Fibroblast of pulmonary artery (primary cell): Measurements from ENCODE around the gene GCG.

ENCODE experiments used
- DNase-seq: peaks from one replicate; pipeline ENCODE4 v3.0.0-alpha.2; 2010; ENCODE audit warnings: low read depth
- H3K4me3 ChIP-seq: replicated peaks from 2 replicates; pipeline ENCODE4 v1.5.1; 2011; ENCODE audit warnings: low read depth, mild to moderate bottlenecking, control low read depth, low read length, moderate library complexity
- TF ChIP-seq, protein P1 (sequence below): IDR thresholded peaks from 2 replicates; pipeline ENCODE4 v1.5.1; 2011; ENCODE audit warnings: mild to moderate bottlenecking, control low read depth, low read length, inconsistent platforms; ENCODE audit errors: missing control alignments

GCG gene

DNA sequence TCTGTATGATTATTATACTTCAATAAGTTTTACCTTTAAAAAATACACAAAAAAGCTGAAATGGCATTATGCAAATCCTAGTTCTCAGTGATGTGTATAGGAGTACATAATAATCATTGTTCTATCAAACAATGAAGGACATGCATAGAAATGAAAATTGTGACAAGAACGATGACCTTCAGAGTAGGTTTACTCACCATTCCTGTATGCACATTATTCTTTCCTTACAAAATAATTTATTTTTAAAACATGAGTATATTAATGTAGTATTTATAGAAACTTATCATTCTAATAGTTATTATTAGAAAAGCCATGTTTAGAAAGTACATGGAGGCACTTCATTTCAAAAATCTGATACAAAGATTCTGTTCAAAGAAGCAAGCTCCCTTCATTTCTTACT lies 45.3 kb downstream of the GCG start:
- no peak for DNase-seq
- no peak overlapping the region for H3K4me3 ChIP-seq
- TF ChIP-seq, protein P1, sequence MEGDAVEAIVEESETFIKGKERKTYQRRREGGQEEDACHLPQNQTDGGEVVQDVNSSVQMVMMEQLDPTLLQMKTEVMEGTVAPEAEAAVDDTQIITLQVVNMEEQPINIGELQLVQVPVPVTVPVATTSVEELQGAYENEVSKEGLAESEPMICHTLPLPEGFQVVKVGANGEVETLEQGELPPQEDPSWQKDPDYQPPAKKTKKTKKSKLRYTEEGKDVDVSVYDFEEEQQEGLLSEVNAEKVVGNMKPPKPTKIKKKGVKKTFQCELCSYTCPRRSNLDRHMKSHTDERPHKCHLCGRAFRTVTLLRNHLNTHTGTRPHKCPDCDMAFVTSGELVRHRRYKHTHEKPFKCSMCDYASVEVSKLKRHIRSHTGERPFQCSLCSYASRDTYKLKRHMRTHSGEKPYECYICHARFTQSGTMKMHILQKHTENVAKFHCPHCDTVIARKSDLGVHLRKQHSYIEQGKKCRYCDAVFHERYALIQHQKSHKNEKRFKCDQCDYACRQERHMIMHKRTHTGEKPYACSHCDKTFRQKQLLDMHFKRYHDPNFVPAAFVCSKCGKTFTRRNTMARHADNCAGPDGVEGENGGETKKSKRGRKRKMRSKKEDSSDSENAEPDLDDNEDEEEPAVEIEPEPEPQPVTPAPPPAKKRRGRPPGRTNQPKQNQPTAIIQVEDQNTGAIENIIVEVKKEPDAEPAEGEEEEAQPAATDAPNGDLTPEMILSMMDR: no peak

DNA sequence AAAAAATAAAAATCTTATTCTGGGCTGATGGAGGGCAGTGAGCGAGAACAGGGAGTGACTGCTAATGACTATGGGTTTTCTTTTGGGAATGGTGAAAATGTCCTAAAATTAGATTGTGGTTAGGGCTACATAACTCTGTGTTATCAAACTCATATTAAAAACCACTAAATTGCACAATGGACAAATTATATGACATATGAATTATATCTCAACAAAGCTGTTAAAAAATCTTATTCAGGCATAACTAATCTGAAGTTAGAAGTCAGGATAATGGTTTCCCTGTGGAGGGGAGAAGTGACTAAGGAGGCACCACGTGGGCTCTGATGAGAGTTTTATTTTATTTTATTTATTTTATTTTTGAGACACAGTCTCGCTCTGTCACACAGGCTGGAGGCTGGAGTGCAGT lies 45.9 kb downstream of the GCG start:
- TF ChIP-seq, protein P1: no peak
- DNase-seq: peak; percentile 60
- no peak overlapping the region for H3K4me3 ChIP-seq

GRCh38 chr2:162103443-162104009 lies 48.5 kb downstream of the GCG start:
- TF ChIP-seq, protein P1: no peak
- peak; percentile 54 for DNase-seq
- H3K4me3 ChIP-seq: no peak overlapping the region

DNA sequence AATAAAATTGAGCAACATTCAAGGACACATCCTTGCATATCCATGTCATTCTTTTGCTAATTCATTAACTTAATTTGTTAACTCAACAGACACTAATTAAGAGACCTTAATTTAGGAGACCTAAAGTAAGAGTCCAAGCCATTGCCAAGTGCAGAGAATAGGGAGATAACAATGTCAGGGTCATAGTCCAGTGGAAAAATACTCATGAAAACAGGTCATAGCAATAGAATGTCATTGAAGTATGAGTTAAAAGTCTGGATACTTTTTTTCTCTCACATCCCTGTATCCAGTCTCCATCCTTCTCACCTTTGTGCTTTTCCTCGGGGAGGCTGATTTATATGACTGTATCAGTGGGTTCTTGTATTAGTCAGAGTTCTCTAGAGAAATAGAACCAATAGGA lies 51.5 kb downstream of the GCG start:
- TF ChIP-seq, protein P1: no peak

DNA sequence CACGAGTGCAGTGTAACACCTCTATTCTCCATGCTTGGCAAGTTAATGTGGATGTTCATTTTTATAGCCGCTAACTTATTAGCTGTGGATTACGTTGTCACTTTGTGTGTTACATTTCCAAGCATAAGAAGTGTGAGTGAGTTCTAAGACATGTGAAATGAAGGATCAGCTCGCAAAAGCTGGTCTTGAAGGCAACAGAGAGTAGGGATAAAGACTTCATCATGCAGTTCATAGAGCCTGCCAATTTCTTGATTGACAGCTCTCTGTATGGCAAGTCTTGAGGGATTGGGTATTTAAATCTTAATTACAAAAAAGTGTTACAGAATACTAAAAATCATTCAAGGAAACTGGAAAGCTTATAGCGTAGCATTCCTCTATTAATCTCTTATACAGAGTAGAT lies 52.2 kb downstream of the GCG start:
- TF ChIP-seq, protein P1: no peak
- no peak for DNase-seq
- no peak overlapping the region for H3K4me3 ChIP-seq

More for the DNA sequence above, 51.5 kb downstream of the GCG start:
- H3K4me3 ChIP-seq: no peak overlapping the region
- no peak for DNase-seq
